GM18873 (cell line): ENCODE data around the gene CACNA1E.

Source experiments
- ATAC-seq: cut with Tn5 transposase; IDR thresholded peaks from one replicate; pipeline ENCODE4 v1.9.1; 2021; ENCODE audit warnings: mild to moderate bottlenecking, moderate library complexity, moderate number of reproducible peaks; ENCODE audit not compliant: unreplicated experiment, low FRiP score

The CACNA1E gene

DNA sequence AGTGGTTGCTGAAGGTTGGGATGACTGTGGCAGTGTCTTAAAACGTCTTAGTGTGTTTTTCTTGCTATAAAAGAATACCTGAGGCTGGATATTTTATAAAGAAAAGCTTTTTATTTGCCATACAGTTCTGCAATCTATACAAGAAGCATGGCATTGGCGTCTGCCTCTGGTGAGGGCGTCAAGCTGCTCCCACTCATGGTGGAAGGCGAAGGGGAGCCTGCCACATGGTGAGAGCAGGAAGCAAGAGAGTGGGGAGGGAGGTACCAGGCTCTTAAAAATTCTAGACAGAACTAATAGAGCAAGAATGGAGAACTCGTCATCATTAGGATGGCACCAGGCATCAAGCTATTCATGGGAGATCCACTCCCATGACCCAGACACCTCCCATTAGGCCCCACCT is 140.5 kb downstream of the CACNA1E start:
- no peak for ATAC-seq

DNA sequence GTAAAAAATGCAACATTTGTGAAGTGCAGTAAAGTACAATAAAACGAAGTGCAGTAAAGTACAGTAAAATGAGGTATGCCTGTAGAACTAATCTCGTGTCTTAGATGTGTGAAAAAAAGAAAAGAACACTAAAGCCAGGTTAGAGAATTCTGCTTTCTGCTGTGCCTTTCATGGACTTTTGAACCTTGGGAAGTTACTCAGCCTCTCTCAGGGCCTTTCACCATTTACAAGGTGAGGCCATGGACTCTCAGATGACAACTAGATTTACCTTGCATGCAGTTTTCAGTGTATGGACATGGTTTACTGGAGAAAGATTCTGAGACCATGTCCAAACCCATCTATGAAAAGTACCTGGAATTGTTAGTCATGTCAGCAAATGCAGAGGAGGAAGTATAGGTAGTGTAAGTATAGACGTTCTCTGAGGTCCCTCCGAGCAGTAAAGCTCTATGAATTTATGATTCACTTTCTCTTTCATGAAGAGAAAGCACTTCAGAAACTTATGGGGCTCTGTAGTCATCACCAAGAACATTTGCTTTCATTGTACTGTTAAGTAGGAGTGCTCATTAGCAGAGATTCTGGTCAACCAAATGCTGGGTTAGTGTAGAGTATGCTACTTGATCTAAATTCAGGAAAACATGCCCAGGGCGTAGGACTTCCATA is 143.1 kb downstream of the CACNA1E start:
- ATAC-seq, result no peak

DNA sequence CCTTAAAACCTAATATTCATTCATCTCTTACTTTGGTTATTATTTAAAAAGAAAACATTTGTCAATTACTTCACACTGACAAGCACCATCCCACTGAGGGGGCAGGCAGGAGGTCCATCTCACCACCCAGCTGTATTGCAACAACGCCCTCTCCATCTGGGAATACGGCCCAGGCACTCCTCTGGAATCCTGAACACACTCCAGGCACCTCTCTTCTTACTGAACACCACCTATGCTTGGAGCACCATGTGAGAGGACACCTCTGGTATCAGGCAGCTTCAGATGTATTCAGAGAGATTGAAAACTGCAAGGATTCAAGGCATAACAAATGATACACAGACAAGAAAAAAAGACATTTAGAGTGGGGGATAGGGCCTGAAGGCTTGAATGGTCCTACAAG is 147.1 kb downstream of the CACNA1E start:
- ATAC-seq, result no peak

DNA sequence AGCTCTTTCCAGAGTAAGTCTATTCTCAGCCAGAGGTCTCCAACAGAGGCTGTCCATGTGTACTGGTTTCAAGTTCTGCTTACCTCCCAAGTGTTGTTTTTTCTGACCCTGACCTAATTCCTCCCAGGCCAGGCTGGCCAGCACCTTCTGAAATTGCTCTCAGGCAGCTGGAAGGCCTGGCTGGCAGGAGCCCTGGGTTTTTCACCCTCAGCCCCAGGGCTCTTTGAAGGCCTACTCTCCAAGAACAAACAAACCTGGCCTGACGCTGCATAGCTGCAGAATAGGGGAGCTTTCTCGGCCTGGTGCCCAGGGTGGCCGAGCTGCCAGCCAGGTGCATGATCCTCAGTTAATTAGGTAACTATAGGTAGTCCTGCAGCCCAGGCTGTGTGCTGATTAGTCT is 147.5 kb downstream of the CACNA1E start:
- no peak for ATAC-seq

DNA sequence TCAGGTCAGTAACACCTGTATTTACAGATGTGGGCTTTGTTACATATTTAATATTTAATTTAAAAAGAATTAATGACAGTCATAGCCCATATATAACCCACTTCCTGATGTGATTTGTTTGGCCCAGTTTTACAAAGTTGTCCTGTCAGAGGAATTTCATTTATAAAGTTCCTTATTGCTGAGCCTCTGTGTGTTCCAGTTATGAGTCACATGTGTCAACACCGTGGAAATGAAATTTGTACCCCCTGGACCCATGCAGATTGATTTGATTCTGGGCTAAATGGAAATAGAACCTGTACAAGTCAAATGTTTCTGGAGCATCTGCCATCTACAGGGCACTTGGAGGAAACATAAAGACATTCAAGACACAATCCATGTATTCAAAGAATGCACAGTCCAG is 149.2 kb downstream of the CACNA1E start:
- no peak for ATAC-seq

DNA sequence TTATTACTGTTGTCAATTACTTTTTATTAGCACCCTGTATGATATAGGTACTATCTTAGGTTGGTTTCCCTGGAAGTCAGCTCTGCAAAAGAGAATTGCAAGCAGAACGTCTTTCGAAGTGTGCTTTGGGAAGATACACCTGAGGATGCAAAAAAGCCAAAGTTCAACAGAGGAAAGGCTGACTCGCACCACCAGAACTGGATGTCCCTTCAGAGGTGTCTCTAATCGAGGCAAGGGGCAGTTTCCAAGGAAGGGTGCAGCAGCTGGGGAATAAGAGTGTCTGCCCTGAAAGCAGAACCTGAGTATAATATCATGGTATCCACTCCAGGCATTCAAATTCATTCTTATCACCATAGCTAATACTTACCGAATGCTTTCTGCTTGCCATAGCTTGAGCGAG is 149.6 kb downstream of the CACNA1E start:
- no peak for ATAC-seq

DNA sequence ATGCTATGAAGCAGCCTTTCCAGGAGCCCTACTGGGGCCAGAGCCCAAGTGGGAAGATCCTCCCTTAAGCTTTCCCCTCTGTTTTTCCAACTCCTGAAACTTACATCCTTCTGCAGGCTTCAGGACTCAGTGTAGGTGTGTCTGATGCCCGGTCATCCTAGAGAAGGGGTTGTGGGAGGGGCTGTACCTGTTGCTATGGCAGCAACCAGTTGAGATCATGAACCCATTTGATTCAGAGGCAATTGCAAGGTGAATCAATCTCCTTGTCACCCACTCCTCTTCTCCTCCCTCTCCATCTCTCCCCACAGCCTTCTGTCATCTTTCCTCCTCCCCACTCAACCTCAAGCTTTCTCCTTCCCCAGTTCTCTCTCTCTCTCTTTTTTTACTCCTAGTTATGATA is 151.8 kb downstream of the CACNA1E start:
- no peak for ATAC-seq

DNA sequence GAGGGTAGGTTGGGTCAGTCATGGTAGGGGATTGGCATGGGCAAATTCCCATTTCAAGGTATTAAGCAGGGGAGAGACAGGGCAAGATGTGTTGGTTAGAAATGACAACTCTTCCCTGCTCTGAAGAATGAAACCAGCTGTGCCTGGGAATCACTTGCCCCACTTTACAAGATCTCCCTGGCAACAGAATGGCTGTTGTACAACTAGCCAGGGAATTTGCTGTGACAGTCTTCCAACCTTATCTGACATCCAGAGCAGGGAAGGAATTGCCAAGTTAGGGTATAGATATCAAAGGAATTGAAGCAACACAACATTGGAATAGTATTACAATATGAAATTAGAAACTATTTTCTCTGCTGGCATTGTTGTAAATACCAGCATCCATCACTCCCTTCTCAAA is 154.7 kb downstream of the CACNA1E start:
- ATAC-seq, result no peak

DNA sequence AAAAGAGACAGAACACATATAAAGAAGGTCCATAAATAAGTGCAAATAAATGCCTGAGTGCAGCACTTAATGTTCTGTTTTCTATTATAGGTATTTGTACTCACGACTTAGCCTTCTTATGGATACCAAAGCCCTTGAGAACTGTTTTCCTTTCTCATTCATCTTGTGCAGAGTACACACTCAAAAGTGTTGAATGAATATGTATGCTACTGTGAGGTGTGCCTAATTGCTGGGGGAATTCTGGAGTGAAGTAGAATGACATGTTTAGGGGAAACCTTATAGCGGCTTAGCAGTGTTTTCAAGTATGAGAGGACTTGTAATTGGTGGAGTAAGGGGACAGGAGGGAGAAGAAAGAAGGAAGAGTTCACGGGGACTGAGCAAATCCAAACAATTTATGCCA is 157.6 kb downstream of the CACNA1E start:
- no peak for ATAC-seq

GRCh38 chr1:181643631-181644030 is 160.3 kb downstream of the CACNA1E start:
- no peak for ATAC-seq

GRCh38 chr1:181645171-181645570 is 161.9 kb downstream of the CACNA1E start:
- no peak for ATAC-seq

DNA sequence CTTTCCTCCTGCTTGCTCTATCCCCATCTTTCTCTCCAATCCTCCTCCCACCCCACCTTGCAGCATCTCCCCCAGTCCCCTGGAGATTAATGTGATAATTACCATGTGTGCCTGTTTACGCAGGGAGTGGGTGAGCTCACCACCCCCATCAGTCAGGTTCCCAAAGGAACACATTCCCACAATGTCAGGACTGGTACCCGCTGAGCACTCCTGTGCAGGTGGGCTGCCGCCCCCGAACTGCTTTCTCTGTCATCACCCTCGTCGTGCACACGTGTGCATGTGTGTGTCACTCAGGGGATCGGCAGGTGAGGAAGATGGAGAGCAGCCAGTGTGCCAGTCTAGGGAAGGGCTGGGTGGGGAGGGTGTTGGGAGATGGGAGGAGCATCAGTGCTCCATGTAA is 163.4 kb downstream of the CACNA1E start:
- no peak for ATAC-seq

DNA sequence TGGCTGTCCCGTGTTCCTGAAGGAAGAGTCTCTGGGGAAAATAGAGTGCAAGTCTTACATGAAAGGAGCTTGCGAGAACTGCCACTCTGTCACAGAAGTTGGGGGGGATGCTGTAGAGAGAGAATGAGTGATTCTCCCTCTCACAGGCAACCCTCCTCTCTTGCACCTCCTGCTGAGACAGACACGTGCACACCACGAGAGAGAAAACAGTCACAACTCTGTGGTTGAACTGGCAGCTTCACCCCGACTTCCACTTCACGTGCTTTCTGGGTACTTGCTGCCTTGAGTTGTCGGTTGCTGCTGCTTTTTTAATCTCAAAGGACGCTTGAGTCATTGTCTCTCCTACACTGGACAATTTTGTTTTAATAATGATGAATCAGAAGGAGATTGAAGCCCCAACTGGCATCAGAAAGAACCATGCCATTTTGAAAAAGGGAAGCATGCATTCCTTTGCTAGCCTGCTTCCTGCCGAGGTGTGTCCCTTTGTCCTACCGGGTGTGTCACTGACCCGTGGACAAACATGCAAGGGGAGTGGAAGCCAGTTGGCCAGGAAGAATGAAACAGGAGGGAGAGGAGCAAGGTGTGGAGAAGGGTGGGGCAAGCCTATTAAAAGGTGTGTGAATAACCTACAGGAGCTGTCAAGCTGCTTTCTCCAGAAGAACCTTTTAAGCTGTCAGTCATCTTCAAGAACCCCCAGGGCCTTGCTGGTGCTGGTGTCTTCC is 164.2 kb downstream of the CACNA1E start:
- ATAC-seq, result no peak

- no peak for ATAC-seq
Measured at GRCh38 chr1:181651276-181651675, 168.0 kb downstream of the CACNA1E start.

- no peak for ATAC-seq
Measured at GRCh38 chr1:181655756-181656155, 172.4 kb downstream of the CACNA1E start.

DNA sequence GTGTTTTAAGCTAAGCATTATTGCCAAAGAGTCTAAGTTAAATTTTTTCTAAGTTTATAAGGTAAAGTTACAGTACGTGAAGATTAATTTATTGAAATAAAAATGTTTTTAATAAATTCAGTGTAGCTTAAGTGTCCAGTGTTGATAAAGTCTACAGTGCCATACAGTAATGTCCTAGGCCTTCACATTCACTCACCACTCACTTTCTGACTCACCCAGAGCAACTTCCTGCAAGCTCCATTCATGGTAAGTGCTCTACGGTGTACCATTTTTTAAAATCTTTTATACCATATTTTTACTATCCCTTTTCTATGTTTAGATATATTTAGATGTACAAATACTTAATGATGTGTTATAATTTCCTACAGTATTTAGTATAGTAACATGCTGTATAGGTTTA is 173.2 kb downstream of the CACNA1E start:
- no peak for ATAC-seq

DNA sequence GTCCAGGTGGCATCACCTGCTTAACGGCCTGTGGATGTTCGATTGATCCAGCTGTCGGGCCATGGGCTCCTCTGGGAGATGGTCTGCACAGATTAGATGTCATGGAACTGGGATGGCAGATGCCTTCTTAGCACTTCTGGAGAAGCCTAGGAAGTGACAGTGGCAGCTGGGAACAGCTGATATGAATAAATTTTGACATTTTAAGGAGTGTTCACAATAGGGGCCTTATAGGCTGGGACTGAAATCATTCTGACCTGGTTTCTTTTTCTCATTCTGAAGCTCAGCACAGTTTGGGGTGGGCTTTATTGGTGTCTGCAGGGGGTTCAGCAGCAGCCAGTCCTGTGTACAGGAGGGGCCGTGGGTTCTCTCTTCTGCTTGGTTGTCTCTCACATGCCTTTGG is 175.3 kb downstream of the CACNA1E start:
- ATAC-seq, result no peak

- no peak for ATAC-seq
Measured at GRCh38 chr1:181659321-181659957, 176.1 kb downstream of the CACNA1E start.

DNA sequence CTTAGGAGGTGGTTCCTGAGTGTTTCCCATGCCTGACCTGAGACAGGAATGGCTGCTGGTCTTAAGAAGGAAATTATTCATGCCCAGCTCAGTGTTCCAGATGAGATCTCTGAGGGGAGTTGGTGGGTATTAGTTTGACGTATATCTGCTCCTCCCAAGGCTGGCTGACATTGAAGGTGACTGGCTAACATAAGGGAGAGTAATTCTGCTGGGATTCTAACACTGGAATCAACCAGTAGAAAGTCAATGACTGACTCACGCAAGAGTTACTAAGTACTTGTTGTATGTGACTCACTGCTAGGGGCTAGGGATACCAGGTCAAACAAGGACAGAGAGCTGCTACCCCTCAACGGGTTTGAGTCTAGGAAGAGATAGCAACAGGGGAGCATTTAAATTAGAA is 177.3 kb downstream of the CACNA1E start:
- ATAC-seq, result no peak

DNA sequence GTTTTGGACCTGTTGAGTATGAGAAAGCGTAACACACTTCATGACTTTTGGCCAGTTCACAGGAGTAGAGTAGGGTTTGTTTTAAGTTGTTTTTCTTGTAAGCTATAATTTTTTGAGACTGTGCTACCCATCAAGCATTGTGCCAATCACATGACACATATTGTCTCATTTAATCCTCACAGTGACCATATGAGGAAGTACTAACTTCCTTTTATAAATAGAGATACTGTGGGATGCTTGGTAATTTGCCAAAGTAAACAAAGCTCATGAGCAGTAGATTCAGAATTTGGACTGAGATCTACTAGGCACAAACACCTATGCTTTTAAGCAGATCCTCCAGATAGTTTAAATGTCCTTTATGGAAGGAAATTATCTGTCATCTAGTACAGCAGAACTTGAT is 178.3 kb downstream of the CACNA1E start:
- no peak for ATAC-seq

DNA sequence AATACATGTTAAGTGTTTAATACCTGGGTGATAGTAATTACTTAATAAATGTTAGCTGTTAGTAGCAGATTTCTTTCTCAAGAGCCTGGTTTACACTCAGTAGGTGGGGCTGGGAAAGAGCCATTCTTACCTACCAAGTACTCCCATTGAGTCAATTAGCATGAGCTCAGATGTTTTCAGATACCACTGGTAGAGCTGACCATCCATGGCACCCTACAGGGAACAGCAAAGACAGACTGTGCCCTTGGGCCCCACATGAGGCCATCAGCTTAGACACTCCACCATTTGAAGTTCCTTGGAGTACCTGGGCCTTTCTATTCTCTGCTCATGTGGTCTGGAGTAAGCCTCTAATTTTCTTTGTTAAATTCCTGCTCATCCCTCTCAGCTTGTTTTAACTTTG is 179.3 kb downstream of the CACNA1E start:
- ATAC-seq, result no peak

GRCh38 chr1:181664543-181664942 is 181.2 kb downstream of the CACNA1E start:
- no peak for ATAC-seq
